GM23248 (cell line): ENCODE measurements around the gene BECN2. TPM values are rescaled to one million over a fixed set of nuclear protein-coding genes. Genes with fewer than 3 reads are reported as not detected.
A peak's percentile ranks its signal among the peaks of the same experiment; 100 is the strongest.

Experiments
- DNase-seq: peaks from one replicate; pipeline ENCODE4 v3.0.0-alpha.2; 2015
- H2AFZ ChIP-seq: fragments of 200-600 bp; sonication (generic); 2 replicates; pipeline ENCODE4 v1.6.1; 2016; ENCODE audit warnings: antibody characterized with exemption
- H3F3A ChIP-seq: fragments of 200-600 bp; sonication (generic); 2 replicates; pipeline ENCODE4 v1.6.1; 2016; ENCODE audit warnings: mild to moderate bottlenecking, antibody characterized with exemption, mixed run types; ENCODE audit not compliant: insufficient read depth
- H3K27ac ChIP-seq: fragments of 200-600 bp; sonication (generic); 2 replicates; pipeline ENCODE4 v1.5.1; 2016; ENCODE audit warnings: mild to moderate bottlenecking
- H3K27me3 ChIP-seq: fragments of 200-600 bp; sonication (generic); replicated peaks from 2 replicates; pipeline ENCODE4 v1.6.1; 2016; ENCODE audit warnings: mild to moderate bottlenecking; ENCODE audit not compliant: insufficient read depth
- H3K36me3 ChIP-seq: fragments of 200-600 bp; sonication (generic); 2 replicates; pipeline ENCODE4 v1.6.1; 2016; ENCODE audit warnings: low read depth, mild to moderate bottlenecking
- H3K4me1 ChIP-seq: fragments of 200-600 bp; sonication (generic); 2 replicates; pipeline ENCODE4 v1.6.1; 2016; ENCODE audit warnings: mild to moderate bottlenecking; ENCODE audit not compliant: insufficient read depth
- H3K4me2 ChIP-seq: fragments of 200-600 bp; sonication (generic); one replicate; pipeline ENCODE4 v1.6.1; 2016; ENCODE audit warnings: mild to moderate bottlenecking; ENCODE audit not compliant: unreplicated experiment
- H3K4me3 ChIP-seq: fragments of 200-600 bp; sonication (generic); 2 replicates; pipeline ENCODE4 v1.5.1; 2016; ENCODE audit warnings: mild to moderate bottlenecking
- H3K79me2 ChIP-seq: fragments of 200-600 bp; sonication (generic); 2 replicates; pipeline ENCODE4 v1.6.1; 2016; ENCODE audit warnings: mild to moderate bottlenecking; ENCODE audit not compliant: insufficient read depth
- H3K9ac ChIP-seq: fragments of 200-600 bp; sonication (generic); 2 replicates; pipeline ENCODE4 v1.6.1; 2016; ENCODE audit warnings: mild to moderate bottlenecking
- H3K9me2 ChIP-seq: fragments of 200-600 bp; sonication (generic); 2 replicates; pipeline ENCODE4 v1.6.1; 2016; ENCODE audit warnings: mixed run types, mild to moderate bottlenecking, moderate library complexity; ENCODE audit not compliant: insufficient read depth
- H3K9me3 ChIP-seq: fragments of 200-600 bp; sonication (generic); one replicate; pipeline ENCODE4 v1.6.1; 2017; ENCODE audit warnings: low read depth
- H4K20me1 ChIP-seq: fragments of 200-600 bp; sonication (generic); 2 replicates; pipeline ENCODE4 v1.6.0; 2016; ENCODE audit not compliant: insufficient read depth
- EZH2 ChIP-seq: fragments of 200-600 bp; sonication (generic); IDR thresholded peaks from 2 replicates; pipeline ENCODE4 v1.6.1; 2018; ENCODE audit warnings: antibody characterized with exemption, mild to moderate bottlenecking; ENCODE audit not compliant: insufficient read depth, poor library complexity, severe bottlenecking
- EZH2phosphoT487 ChIP-seq: fragments of 200-600 bp; sonication (generic); IDR thresholded peaks from 2 replicates; pipeline ENCODE4 v1.6.1; 2018; ENCODE audit warnings: antibody characterized with exemption, moderate library complexity, mild to moderate bottlenecking, low read depth; ENCODE audit not compliant: insufficient read depth
- WGBS, 2 experiments: methylation state at CpG; one replicate each; pipeline ENCODE4 v1.1.6; 2015 to 2017; ENCODE audit warnings: low lambda C conversion rate in 2 of 2, low coverage in 1 of 2; ENCODE audit errors: missing lambda C conversion rate in 2 of 2; 5-methylcytosine and 5-hydroxymethylcytosine counted together
- in situ Hi-C: fragments of 300-500 bp; cut with MboI; formaldehyde crosslinking; loops from 2 replicates; pipeline ENCODE4 v1.15.0; 2020
- polyA plus RNA-seq: library from polyadenylated mRNA; unstranded; fragments of >200 nt; fragmentation: Nextera tagmentation; extraction: Ambion mirVana; gene quantifications from 2 replicates; pipeline ENCODE4 v1.2.1, GENCODE V29; 2016
- total RNA-seq: library from RNA; depleted of rRNA; stranded (reverse); fragments of >200 nt; shearing (Covaris generic); gene quantifications from 2 replicates; pipeline ENCODE4 v1.2.3, GENCODE V29; 2014

The BECN2 gene
- total and polyA plus RNA-seq, 2 experiments from 2014 or later, result not detected

- in situ Hi-C loops, result loop anchor here (10.0 to 25.0 kb wide), 2 partner anchors 98 to 380 kb away; no protein-coding TSS in a partner anchor
- WGBS, 2 experiments, result 68 to 70% methylated on average over 5 of the region's 5 CpGs
- no peaks in the 10 kb centered on the region for H3K27me3 ChIP-seq
Measured at GRCh38 chr1:241992734-241993133, 35.2 kb downstream of the BECN2 start.

GRCh38 chr1:241994171-241994570, 36.6 kb downstream of the BECN2 start:
- in situ Hi-C loops, result loop anchor here (10.0 to 25.0 kb wide), 2 partner anchors 99 to 382 kb away; no protein-coding TSS in a partner anchor
- 87 to 93% methylated on average over 8 to 9 of the region's 9 CpGs for WGBS, 2 experiments

More at GRCh38 chr1:241992734-241993133, 35.2 kb downstream of the BECN2 start:
- Histone ChIP-seq H3K9ac (no peak overlapping the region), H3K4me1 (peaks cover 4% of the 10 kb centered on the region; the same call in 1 of the 2 replicates), H3K36me3 (no peaks in the 10 kb centered on the region), H2AFZ (no peak overlapping the region), H3F3A (peaks cover 6% of the 10 kb centered on the region), H3K79me2 (no peaks in the 10 kb centered on the region), H3K9me2 (no peaks in the 10 kb centered on the region), H3K4me2 (no peak overlapping the region), H4K20me1 (no peaks in the 10 kb centered on the region), H3K9me3 (no peaks in the 10 kb centered on the region), H3K4me3 (no peak overlapping the region), H3K27ac (no peak overlapping the region)
- TF ChIP-seq EZH2, result no peak
- no peak for TF ChIP-seq EZH2phosphoT487
- DNase-seq, result peak; percentile 62

GRCh38 chr1:241997401-241997998, 39.9 kb downstream of the BECN2 start:
- TF ChIP-seq EZH2phosphoT487 (no peak), EZH2 (no peak)
- peak; percentile 32 for DNase-seq
- Histone ChIP-seq H3K27ac (no peak overlapping the region), H4K20me1 (no peaks in the 10 kb centered on the region), H3K9ac (no peak overlapping the region), H3K27me3 (no peaks in the 10 kb centered on the region), H3F3A (peaks cover 4% of the 10 kb centered on the region; the same call in 1 of the 2 replicates), H3K79me2 (no peaks in the 10 kb centered on the region), H3K4me2 (no peak overlapping the region), H2AFZ (no peak overlapping the region), H3K4me1 (peaks cover 16% of the 10 kb centered on the region; the same call in 1 of the 2 replicates), H3K36me3 (no peaks in the 10 kb centered on the region), H3K4me3 (no peak overlapping the region), H3K9me2 (no peaks in the 10 kb centered on the region), H3K9me3 (no peaks in the 10 kb centered on the region)
- in situ Hi-C loops, result loop anchor here (10.0 to 25.0 kb wide), 2 partner anchors 103 to 385 kb away; no protein-coding TSS in a partner anchor
- WGBS, 2 experiments, result 46 to 51% methylated on average over 12 of the region's 12 CpGs

More at GRCh38 chr1:241994171-241994570, 36.6 kb downstream of the BECN2 start:
- Histone ChIP-seq H4K20me1 (no peaks in the 10 kb centered on the region), H3K36me3 (no peaks in the 10 kb centered on the region), H3K9ac (no peak overlapping the region), H3K4me3 (no peak overlapping the region), H3K9me3 (no peaks in the 10 kb centered on the region), H3K79me2 (no peaks in the 10 kb centered on the region), H3K27me3 (no peaks in the 10 kb centered on the region), H3K4me2 (no peak overlapping the region), H2AFZ (no peak overlapping the region), H3K9me2 (no peaks in the 10 kb centered on the region), H3K27ac (no peak overlapping the region), H3F3A (peaks cover 7% of the 10 kb centered on the region), H3K4me1 (peaks cover 12% of the 10 kb centered on the region)
- TF ChIP-seq EZH2phosphoT487 (no peak), EZH2 (no peak)
- no peak for DNase-seq

- Histone ChIP-seq H3K27me3 (no peaks in the 10 kb centered on the region), H3K36me3 (no peaks in the 10 kb centered on the region), H3K9me3 (no peaks in the 10 kb centered on the region), H3K9ac (peak overlapping the region; percentile 18), H3K4me2 (peak overlapping the region; percentile 72), H3K4me3 (peak overlapping the region; percentile 62), H3F3A (peaks cover 4% of the 10 kb centered on the region; the same call in 1 of the 2 replicates), H2AFZ (peak overlapping the region; percentile 74), H4K20me1 (no peaks in the 10 kb centered on the region), H3K79me2 (no peaks in the 10 kb centered on the region), H3K27ac (no peak overlapping the region), H3K9me2 (no peaks in the 10 kb centered on the region), H3K4me1 (peaks cover 16% of the 10 kb centered on the region; the same call in 1 of the 2 replicates)
- DNase-seq, result peak; percentile 88
- TF ChIP-seq EZH2phosphoT487 (no peak), EZH2 (no peak)
- WGBS, 2 experiments, result 19 to 20% methylated on average over 20 of the region's 20 CpGs
- in situ Hi-C loops, result loop anchor here (10.0 to 25.0 kb wide), 2 partner anchors 104 to 386 kb away; no protein-coding TSS in a partner anchor
Measured at GRCh38 chr1:241998412-241998921, 40.9 kb downstream of the BECN2 start.
